PFSK-1 (cell line): Measurements from ENCODE around the gene AADACL4.

Source experiments
- POLR2AphosphoS5 ChIP-seq: IDR thresholded peaks from 2 replicates; pipeline ENCODE4 v1.6.1; 2012; ENCODE audit warnings: low read depth, mild to moderate bottlenecking, control low read depth, low read length, moderate library complexity
- SIN3A ChIP-seq: IDR thresholded peaks from 2 replicates; pipeline ENCODE4 v1.6.1; 2012; ENCODE audit warnings: mild to moderate bottlenecking, low read length, moderate library complexity, borderline replicate concordance; ENCODE audit not compliant: insufficient read depth
- TF ChIP-seq, protein P1 (sequence below), 2 experiments: IDR thresholded peaks; 2 replicates each; pipeline versions ENCODE4 v1.6.1 to v1.8.0; 2011 to 2012; ENCODE audit warnings: low read depth in 2 of 2, low read length in 2 of 2, control low read depth in 1 of 2, inconsistent platforms in 1 of 2, mild to moderate bottlenecking in 1 of 2, moderate library complexity in 1 of 2; ENCODE audit not compliant: insufficient read depth in 1 of 2

DNA sequence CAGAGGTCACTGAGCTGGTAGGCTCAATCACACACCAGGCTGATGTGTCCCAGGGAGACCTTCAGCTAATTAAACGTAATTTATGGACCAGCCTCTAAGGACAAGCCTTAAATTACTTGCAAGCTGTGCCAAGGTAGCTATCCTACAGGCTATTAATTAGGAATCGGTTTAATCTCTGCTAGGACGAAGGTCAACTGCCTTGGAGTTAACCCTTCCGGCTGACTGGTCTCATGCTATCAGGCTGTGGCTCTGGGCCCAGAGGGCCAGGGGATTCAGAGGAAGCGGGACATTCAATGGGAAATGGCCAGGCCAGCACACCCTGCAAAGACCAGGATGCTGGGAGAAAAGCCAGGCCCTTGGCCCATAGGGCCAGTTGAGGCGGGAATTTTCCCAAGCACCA is 44.9 kb upstream of the AADACL4 start:
- TF ChIP-seq, protein P1, sequence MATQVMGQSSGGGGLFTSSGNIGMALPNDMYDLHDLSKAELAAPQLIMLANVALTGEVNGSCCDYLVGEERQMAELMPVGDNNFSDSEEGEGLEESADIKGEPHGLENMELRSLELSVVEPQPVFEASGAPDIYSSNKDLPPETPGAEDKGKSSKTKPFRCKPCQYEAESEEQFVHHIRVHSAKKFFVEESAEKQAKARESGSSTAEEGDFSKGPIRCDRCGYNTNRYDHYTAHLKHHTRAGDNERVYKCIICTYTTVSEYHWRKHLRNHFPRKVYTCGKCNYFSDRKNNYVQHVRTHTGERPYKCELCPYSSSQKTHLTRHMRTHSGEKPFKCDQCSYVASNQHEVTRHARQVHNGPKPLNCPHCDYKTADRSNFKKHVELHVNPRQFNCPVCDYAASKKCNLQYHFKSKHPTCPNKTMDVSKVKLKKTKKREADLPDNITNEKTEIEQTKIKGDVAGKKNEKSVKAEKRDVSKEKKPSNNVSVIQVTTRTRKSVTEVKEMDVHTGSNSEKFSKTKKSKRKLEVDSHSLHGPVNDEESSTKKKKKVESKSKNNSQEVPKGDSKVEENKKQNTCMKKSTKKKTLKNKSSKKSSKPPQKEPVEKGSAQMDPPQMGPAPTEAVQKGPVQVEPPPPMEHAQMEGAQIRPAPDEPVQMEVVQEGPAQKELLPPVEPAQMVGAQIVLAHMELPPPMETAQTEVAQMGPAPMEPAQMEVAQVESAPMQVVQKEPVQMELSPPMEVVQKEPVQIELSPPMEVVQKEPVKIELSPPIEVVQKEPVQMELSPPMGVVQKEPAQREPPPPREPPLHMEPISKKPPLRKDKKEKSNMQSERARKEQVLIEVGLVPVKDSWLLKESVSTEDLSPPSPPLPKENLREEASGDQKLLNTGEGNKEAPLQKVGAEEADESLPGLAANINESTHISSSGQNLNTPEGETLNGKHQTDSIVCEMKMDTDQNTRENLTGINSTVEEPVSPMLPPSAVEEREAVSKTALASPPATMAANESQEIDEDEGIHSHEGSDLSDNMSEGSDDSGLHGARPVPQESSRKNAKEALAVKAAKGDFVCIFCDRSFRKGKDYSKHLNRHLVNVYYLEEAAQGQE (IDR thresholded peaks at IDR 0.05; ENCODE audit: insufficient read depth in 1 of 2, low read depth in 2 of 2, low read length in 2 of 2): no peak
- TF ChIP-seq POLR2AphosphoS5: no peak
- no peak for TF ChIP-seq SIN3A
